ENCODE results near the gene APOL4.
"Not testable (repeated sequence)": the region's sequence is repeated elsewhere in the genome, so short reads cannot be mapped to it uniquely, and the experiment has no call there.

APOL4 gene

GRCh38 chr22:36218648-36219193 lies 17.1 kb upstream of the APOL4 start:
- Histone ChIP-seq H3K9ac (ENCODE audit: low read depth, low read length) (no peak overlapping the region), H3K4me1 (ENCODE audit: control insufficient read depth, insufficient read depth, low read length) (peaks cover 5% of the 10 kb centered on the region), H3K36me3 (ENCODE audit: insufficient read depth, low read length) (no peaks in the 10 kb centered on the region), H3K4me3 (ENCODE audit: low read length) (no peak overlapping the region), H3K9me3 (replicated peaks; ENCODE audit: low read length) (no peaks in the 10 kb centered on the region), H3K4me2 (ENCODE audit: low read length) (no peak overlapping the region), H3K27me3 (ENCODE audit: control insufficient read depth, insufficient read depth, low read length) (peaks cover 42% of the 10 kb centered on the region)

GRCh38 chr22:36215981-36216380 lies 14.4 kb upstream of the APOL4 start:
- peaks cover 57% of the 10 kb centered on the region for H3K27me3 ChIP-seq (ENCODE audit: control insufficient read depth, insufficient read depth, low read length)
- no peaks in the 10 kb centered on the region for H3K9me3 ChIP-seq (replicated peaks; ENCODE audit: low read length)
- H3K4me2 ChIP-seq (ENCODE audit: low read length): no peak overlapping the region
- no peaks in the 10 kb centered on the region for H3K36me3 ChIP-seq (ENCODE audit: insufficient read depth, low read length)
- H3K9ac ChIP-seq (ENCODE audit: low read depth, low read length): no peak overlapping the region
- H3K4me1 ChIP-seq (ENCODE audit: control insufficient read depth, insufficient read depth, low read length): peaks cover 8% of the 10 kb centered on the region
- no peak overlapping the region for H3K4me3 ChIP-seq (ENCODE audit: low read length)

- Histone ChIP-seq H3K9me3 (replicated peaks; ENCODE audit: low read length) (no peaks in the 10 kb centered on the region), H3K27me3 (ENCODE audit: control insufficient read depth, insufficient read depth, low read length) (peaks cover 61% of the 10 kb centered on the region), H3K4me3 (ENCODE audit: low read length) (no peak overlapping the region), H3K4me1 (ENCODE audit: control insufficient read depth, insufficient read depth, low read length) (peaks cover 5% of the 10 kb centered on the region), H3K36me3 (ENCODE audit: insufficient read depth, low read length) (no peaks in the 10 kb centered on the region), H3K4me2 (ENCODE audit: low read length) (no peak overlapping the region), H3K9ac (ENCODE audit: low read depth, low read length) (no peak overlapping the region)
These were observed 12.0 kb upstream of the APOL4 start for GRCh38 chr22:36213586-36213985.

GRCh38 chr22:36212901-36213300 lies 11.3 kb upstream of the APOL4 start:
- Histone ChIP-seq H3K36me3 (ENCODE audit: insufficient read depth, low read length) (no peaks in the 10 kb centered on the region), H3K27me3 (ENCODE audit: control insufficient read depth, insufficient read depth, low read length) (peaks cover 56% of the 10 kb centered on the region), H3K4me1 (ENCODE audit: control insufficient read depth, insufficient read depth, low read length) (peaks cover 5% of the 10 kb centered on the region)

GRCh38 chr22:36211237-36211861 lies 9.7 kb upstream of the APOL4 start:
- Histone ChIP-seq H3K27me3 (ENCODE audit: control insufficient read depth, insufficient read depth, low read length) (peaks cover 45% of the 10 kb centered on the region), H3K9me3 (replicated peaks; ENCODE audit: low read length) (no peaks in the 10 kb centered on the region), H3K36me3 (ENCODE audit: insufficient read depth, low read length) (no peaks in the 10 kb centered on the region), H3K4me1 (ENCODE audit: control insufficient read depth, insufficient read depth, low read length) (peaks cover 5% of the 10 kb centered on the region), H3K4me3 (ENCODE audit: low read length) (no peak overlapping the region), H3K4me2 (ENCODE audit: low read length) (peak overlapping the region; percentile 31), H3K9ac (ENCODE audit: low read depth, low read length) (no peak overlapping the region)

More at GRCh38 chr22:36212901-36213300, 11.3 kb upstream of the APOL4 start:
- Histone ChIP-seq H3K9ac (ENCODE audit: low read depth, low read length) (no peak overlapping the region), H3K9me3 (replicated peaks; ENCODE audit: low read length) (no peaks in the 10 kb centered on the region), H3K4me2 (ENCODE audit: low read length) (no peak overlapping the region), H3K4me3 (ENCODE audit: low read length) (no peak overlapping the region)

- Histone ChIP-seq H3K4me2 (ENCODE audit: low read length) (no peak overlapping the region), H3K27me3 (ENCODE audit: control insufficient read depth, insufficient read depth, low read length) (peaks cover 35% of the 10 kb centered on the region), H3K36me3 (ENCODE audit: insufficient read depth, low read length) (no peaks in the 10 kb centered on the region), H3K4me1 (ENCODE audit: control insufficient read depth, insufficient read depth, low read length) (peaks cover 5% of the 10 kb centered on the region), H3K4me3 (ENCODE audit: low read length) (no peak overlapping the region), H3K9me3 (replicated peaks; ENCODE audit: low read length) (no peaks in the 10 kb centered on the region), H3K9ac (ENCODE audit: low read depth, low read length) (no peak overlapping the region)
These were observed 8.6 kb upstream of the APOL4 start for GRCh38 chr22:36210224-36210623.

GRCh38 chr22:36209488-36209908 lies 7.9 kb upstream of the APOL4 start:
- H3K4me1 ChIP-seq (ENCODE audit: control insufficient read depth, insufficient read depth, low read length); H3K36me3 ChIP-seq (ENCODE audit: insufficient read depth, low read length); H3K4me2 ChIP-seq (ENCODE audit: low read length); H3K4me3 ChIP-seq (ENCODE audit: low read length); H3K9me3 ChIP-seq (replicated peaks; ENCODE audit: low read length); H3K9ac ChIP-seq (ENCODE audit: low read depth, low read length): not testable (repeated sequence)
- H3K27me3 ChIP-seq (ENCODE audit: control insufficient read depth, insufficient read depth, low read length): peaks cover 30% of the 10 kb centered on the region

GRCh38 chr22:36208914-36209313 lies 7.3 kb upstream of the APOL4 start:
- H3K27me3 ChIP-seq (ENCODE audit: control insufficient read depth, insufficient read depth, low read length): peaks cover 29% of the 10 kb centered on the region
- H3K4me1 ChIP-seq (ENCODE audit: control insufficient read depth, insufficient read depth, low read length): peaks cover 5% of the 10 kb centered on the region
- H3K4me2 ChIP-seq (ENCODE audit: low read length): no peak overlapping the region
- no peak overlapping the region for H3K9ac ChIP-seq (ENCODE audit: low read depth, low read length)
- H3K4me3 ChIP-seq (ENCODE audit: low read length): no peak overlapping the region
- H3K36me3 ChIP-seq (ENCODE audit: insufficient read depth, low read length): no peaks in the 10 kb centered on the region
- no peaks in the 10 kb centered on the region for H3K9me3 ChIP-seq (replicated peaks; ENCODE audit: low read length)

GRCh38 chr22:36208162-36208765 lies 6.7 kb upstream of the APOL4 start:
- no peak overlapping the region for H3K4me2 ChIP-seq (ENCODE audit: low read length)
- H3K9me3 ChIP-seq (replicated peaks; ENCODE audit: low read length): no peaks in the 10 kb centered on the region
- peaks cover 26% of the 10 kb centered on the region for H3K27me3 ChIP-seq (ENCODE audit: control insufficient read depth, insufficient read depth, low read length)
- no peak overlapping the region for H3K4me3 ChIP-seq (ENCODE audit: low read length)
- H3K4me1 ChIP-seq (ENCODE audit: control insufficient read depth, insufficient read depth, low read length): peaks cover 5% of the 10 kb centered on the region
- no peak overlapping the region for H3K9ac ChIP-seq (ENCODE audit: low read depth, low read length)
- no peaks in the 10 kb centered on the region for H3K36me3 ChIP-seq (ENCODE audit: insufficient read depth, low read length)

- H3K9me3 ChIP-seq (replicated peaks; ENCODE audit: low read length): no peaks in the 10 kb centered on the region
- H3K4me2 ChIP-seq (ENCODE audit: low read length): no peak overlapping the region
- peaks cover 5% of the 10 kb centered on the region for H3K4me1 ChIP-seq (ENCODE audit: control insufficient read depth, insufficient read depth, low read length)
- no peak overlapping the region for H3K9ac ChIP-seq (ENCODE audit: low read depth, low read length)
- no peaks in the 10 kb centered on the region for H3K36me3 ChIP-seq (ENCODE audit: insufficient read depth, low read length)
- peaks cover 15% of the 10 kb centered on the region for H3K27me3 ChIP-seq (ENCODE audit: control insufficient read depth, insufficient read depth, low read length)
- no peak overlapping the region for H3K4me3 ChIP-seq (ENCODE audit: low read length)
These were observed 4.6 kb upstream of the APOL4 start for GRCh38 chr22:36206255-36206654.

- H3K4me1 ChIP-seq (ENCODE audit: control insufficient read depth, insufficient read depth, low read length); H3K4me3 ChIP-seq (ENCODE audit: low read length); H3K36me3 ChIP-seq (ENCODE audit: insufficient read depth, low read length); H3K9ac ChIP-seq (ENCODE audit: low read depth, low read length); H3K4me2 ChIP-seq (ENCODE audit: low read length); H3K9me3 ChIP-seq (replicated peaks; ENCODE audit: low read length): not testable (repeated sequence)
- H3K27me3 ChIP-seq (ENCODE audit: control insufficient read depth, insufficient read depth, low read length): peaks cover 15% of the 10 kb centered on the region
These were observed 4.0 kb upstream of the APOL4 start for GRCh38 chr22:36205573-36205972.

GRCh38 chr22:36204632-36205015 lies 3.0 kb upstream of the APOL4 start:
- Histone ChIP-seq H3K4me2 (ENCODE audit: low read length) (no peak overlapping the region), H3K9ac (ENCODE audit: low read depth, low read length) (no peak overlapping the region), H3K36me3 (ENCODE audit: insufficient read depth, low read length) (no peaks in the 10 kb centered on the region), H3K4me1 (ENCODE audit: control insufficient read depth, insufficient read depth, low read length) (no peaks in the 10 kb centered on the region), H3K27me3 (ENCODE audit: control insufficient read depth, insufficient read depth, low read length) (peaks cover 18% of the 10 kb centered on the region), H3K4me3 (ENCODE audit: low read length) (no peak overlapping the region), H3K9me3 (replicated peaks; ENCODE audit: low read length) (no peaks in the 10 kb centered on the region)
